Astrocyte of the spinal cord (primary cell): ENCODE measurements around the gene P3R3URF.

ENCODE experiments used
- DNase-seq: peaks from one replicate; pipeline ENCODE4 v3.0.0; 2011; ENCODE audit warnings: low read depth, low spot score
- H3K4me3 ChIP-seq: 2 replicates; pipeline ENCODE4 v1.5.1; 2011; ENCODE audit warnings: low read depth, mild to moderate bottlenecking, low read length, moderate library complexity
- CTCF ChIP-seq: IDR thresholded peaks from 2 replicates; pipeline ENCODE4 v1.5.1; 2012; ENCODE audit warnings: low read depth, mild to moderate bottlenecking, low read length, inconsistent platforms
- in situ Hi-C: cut with HindIII; loops from 2 replicates; pipeline ENCODE4 v1.10.0; 2017; ENCODE audit warnings: low sequenced_read_pairs

The P3R3URF gene

GRCh38 chr1:46219551-46220520 is 43.5 kb upstream of the P3R3URF start:
- no peak for TF ChIP-seq CTCF
- H3K4me3 ChIP-seq = no peak overlapping the region
- in situ Hi-C loops = no loop called here
- no peak for DNase-seq

GRCh38 chr1:46218443-46218842 is 42.2 kb upstream of the P3R3URF start:
- in situ Hi-C loops = no loop called here
- DNase-seq = no peak
- TF ChIP-seq CTCF = no peak
- no peak overlapping the region for H3K4me3 ChIP-seq

DNA sequence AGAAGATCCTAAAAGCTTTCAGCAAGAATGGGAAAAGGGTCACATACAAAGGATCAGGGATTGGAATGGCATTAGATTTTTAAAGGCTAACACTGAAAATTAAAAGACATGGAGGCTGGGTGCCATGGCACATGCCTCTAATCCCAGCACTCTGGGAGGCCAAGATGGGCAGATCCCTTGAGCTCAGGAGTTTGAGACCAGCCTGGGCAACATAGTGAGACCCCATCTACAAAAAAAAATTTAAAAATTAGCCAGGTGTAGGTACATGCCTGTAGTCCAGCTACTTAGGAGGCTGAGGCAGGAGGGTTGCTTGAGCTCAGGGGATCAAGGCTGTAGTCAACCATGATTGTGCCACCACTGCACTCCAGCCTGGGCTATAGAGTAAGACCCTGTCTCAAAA is 39.2 kb upstream of the P3R3URF start:
- no peak overlapping the region for H3K4me3 ChIP-seq
- TF ChIP-seq CTCF = no peak
- DNase-seq = no peak
- in situ Hi-C loops = no loop called here

DNA sequence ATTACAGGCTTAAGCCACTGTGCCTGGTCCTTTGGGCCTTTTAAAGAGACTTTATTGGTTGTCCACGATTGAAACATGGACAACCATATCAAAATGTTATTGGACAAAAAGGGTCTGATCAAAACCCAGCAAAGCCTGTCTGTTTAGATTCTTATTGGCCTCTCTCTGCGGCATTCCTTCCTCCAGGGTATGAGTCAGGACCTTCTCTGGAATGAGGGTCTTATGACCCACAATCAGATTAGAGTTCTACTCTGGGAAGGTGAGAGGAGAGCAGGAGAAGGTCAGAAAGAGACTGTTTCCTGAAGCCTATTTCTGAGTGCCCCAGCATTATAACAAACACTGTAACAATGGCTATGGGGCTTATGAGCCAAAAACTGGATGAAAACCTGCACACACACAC is 34.8 kb upstream of the P3R3URF start:
- H3K4me3 ChIP-seq = no peak overlapping the region
- no peak for TF ChIP-seq CTCF
- no peak for DNase-seq
- in situ Hi-C loops = no loop called here

DNA sequence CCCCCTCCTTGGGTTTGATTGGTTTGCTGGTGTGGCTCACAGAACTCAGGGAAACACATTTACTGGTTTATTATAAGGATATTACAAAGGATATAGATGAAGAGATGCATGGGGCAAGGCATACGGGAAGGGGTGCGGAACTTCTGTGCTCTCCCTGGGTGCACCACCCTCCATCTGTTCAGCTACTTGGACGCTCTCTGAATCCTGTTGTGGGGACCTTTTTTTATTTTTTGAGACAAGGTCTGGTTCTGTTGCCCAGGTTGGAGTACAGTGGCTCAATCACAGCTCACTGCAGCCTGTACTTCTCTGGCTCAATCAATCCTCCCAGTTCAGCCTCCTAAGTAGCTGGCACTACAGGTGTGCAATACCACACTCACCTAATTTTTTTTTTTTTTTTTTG is 34.3 kb upstream of the P3R3URF start:
- no peak for TF ChIP-seq CTCF
- in situ Hi-C loops = no loop called here
- H3K4me3 ChIP-seq = no peak overlapping the region
- no peak for DNase-seq

- no peak for DNase-seq
- in situ Hi-C loops = loop anchor here (10.0 kb wide), 1 partner anchor 162 kb away; no protein-coding TSS in a partner anchor
- TF ChIP-seq CTCF = no peak
- no peak overlapping the region for H3K4me3 ChIP-seq
Observed at GRCh38 chr1:46206399-46206798, 30.1 kb upstream of the P3R3URF start.
